Tibial nerve (tissue), 4 donors: ENCODE results near the gene DHX30.

Source experiments
- EP300 ChIP-seq, 2 donors: sonication (generic); formaldehyde crosslinking; IDR thresholded peaks; one replicate each; pipeline ENCODE4 v1.6.1; 2017; ENCODE audit warnings: antibody characterized with exemption in 2 of 2, mild to moderate bottlenecking in 1 of 2
- TF ChIP-seq, protein P1 (sequence below), 5 experiments: fragments of 200-600 bp in 3 of 5; fragments of 450-650 bp in 2 of 5; sonication (generic) in 3 of 5; IDR thresholded peaks; one replicate each; pipeline ENCODE4 v1.5.1; 2016 to 2019; ENCODE audit warnings: antibody characterized with exemption in 5 of 5, mild to moderate bottlenecking in 3 of 5, moderate library complexity in 2 of 5

- TF ChIP-seq, protein P1, sequence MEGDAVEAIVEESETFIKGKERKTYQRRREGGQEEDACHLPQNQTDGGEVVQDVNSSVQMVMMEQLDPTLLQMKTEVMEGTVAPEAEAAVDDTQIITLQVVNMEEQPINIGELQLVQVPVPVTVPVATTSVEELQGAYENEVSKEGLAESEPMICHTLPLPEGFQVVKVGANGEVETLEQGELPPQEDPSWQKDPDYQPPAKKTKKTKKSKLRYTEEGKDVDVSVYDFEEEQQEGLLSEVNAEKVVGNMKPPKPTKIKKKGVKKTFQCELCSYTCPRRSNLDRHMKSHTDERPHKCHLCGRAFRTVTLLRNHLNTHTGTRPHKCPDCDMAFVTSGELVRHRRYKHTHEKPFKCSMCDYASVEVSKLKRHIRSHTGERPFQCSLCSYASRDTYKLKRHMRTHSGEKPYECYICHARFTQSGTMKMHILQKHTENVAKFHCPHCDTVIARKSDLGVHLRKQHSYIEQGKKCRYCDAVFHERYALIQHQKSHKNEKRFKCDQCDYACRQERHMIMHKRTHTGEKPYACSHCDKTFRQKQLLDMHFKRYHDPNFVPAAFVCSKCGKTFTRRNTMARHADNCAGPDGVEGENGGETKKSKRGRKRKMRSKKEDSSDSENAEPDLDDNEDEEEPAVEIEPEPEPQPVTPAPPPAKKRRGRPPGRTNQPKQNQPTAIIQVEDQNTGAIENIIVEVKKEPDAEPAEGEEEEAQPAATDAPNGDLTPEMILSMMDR (IDR thresholded peaks at IDR 0.05) = no peak
- no peak for TF ChIP-seq EP300 (IDR thresholded peaks at IDR 0.05)
These were observed 50.0 kb downstream of the DHX30 start for GRCh38 chr3:47852604-47853602.
